Kidney (tissue), 14 donors: ENCODE measurements around the gene STK32B. TPM values are rescaled to one million over a fixed set of nuclear protein-coding genes. Genes with fewer than 3 reads are reported as not detected.

ENCODE experiments used
- DNase-seq, 5 donors: peaks; one replicate each; pipeline ENCODE4 v3.0.0-alpha.2; 2013 to 2020
- FAIRE-seq: peaks from 2 replicates; lab custom pipeline; 2012; peaks lifted over from hg19 to GRCh38; lab: Jason Lieb, UNC
- H3K27ac ChIP-seq, 2 donors: one replicate each; pipeline ENCODE4 v1.7.0; 2013; ENCODE audit warnings: low read depth in 2 of 2, low read length in 2 of 2, inconsistent platforms in 1 of 2
- H3K27me3 ChIP-seq: one replicate; pipeline ENCODE4 v1.7.1; 2013; ENCODE audit warnings: low read length, inconsistent platforms; ENCODE audit not compliant: control insufficient read depth, insufficient read depth
- H3K36me3 ChIP-seq, 3 donors: one replicate each; pipeline versions ENCODE4 v1.7.0 to v1.7.1; 2013; ENCODE audit warnings: low read length in 3 of 3, control low read depth in 1 of 3, inconsistent platforms in 1 of 3; ENCODE audit not compliant: insufficient read depth in 3 of 3, control insufficient read depth in 2 of 3
- H3K4me1 ChIP-seq, 3 donors: one replicate each; pipeline versions ENCODE4 v1.7.0 to v1.7.1; 2013; ENCODE audit warnings: low read length in 3 of 3, inconsistent platforms in 1 of 3, low read depth in 1 of 3; ENCODE audit not compliant: control insufficient read depth in 2 of 3, insufficient read depth in 2 of 3
- H3K4me3 ChIP-seq, 3 donors: one replicate each; pipeline versions ENCODE4 v1.7.0 to v1.8.1; 2013; ENCODE audit warnings: low read length in 3 of 3, control low read depth in 1 of 3, inconsistent platforms in 1 of 3
- H3K9ac ChIP-seq, 3 donors: one replicate each; pipeline versions ENCODE4 v1.7.0 to v1.7.1; 2013; ENCODE audit warnings: low read length in 3 of 3, control low read depth in 1 of 3, inconsistent platforms in 1 of 3
- H3K9me3 ChIP-seq, 3 donors: one replicate each; pipeline versions ENCODE4 v1.7.0 to v1.7.1; 2013; ENCODE audit warnings: low read length in 3 of 3, control low read depth in 1 of 3, inconsistent platforms in 1 of 3; ENCODE audit not compliant: control insufficient read depth in 2 of 3, insufficient read depth in 1 of 3
- intact Hi-C: fragments of 100-400 bp; cut with DNase I; formaldehyde crosslinking; loops from one replicate; pipeline ENCODE4 v1.11.1; 2022
- polyA plus RNA-seq: library from polyadenylated mRNA; stranded (reverse); fragments of 350-450 nt; fragmentation: Illumina TruSeq; extraction: RNeasy Lipid Tissue Mini Kit (QIAGEN cat#74804); gene quantifications from one replicate; pipeline ENCODE4 v1.2.3, GENCODE V29; 2014; ENCODE audit warnings: low read depth, low replicate concordance; ENCODE audit not compliant: insufficient read depth
- total RNA-seq: library from RNA; stranded (reverse); fragmentation: NEBNext Ultra II Directional; extraction: Animal tissue kit (Norgen Biotek cat#: 25700); gene quantifications from one replicate; pipeline ENCODE4 v1.2.1, GENCODE V29; 2021
- TF ChIP-seq, protein P1 (sequence below): IDR thresholded peaks from 3 replicates; pipeline ENCODE4 v1.5.1; 2012; ENCODE audit warnings: mild to moderate bottlenecking, moderate library complexity, borderline replicate concordance; ENCODE audit not compliant: insufficient read depth; ENCODE audit errors: extremely low read depth
- donor health status: control.
- donor health status: control.
- donor health status: control.
- donor health status: control.
- donor health status: control.
- donor health status: DM: yes; HTN: yes; CAD: no.
- donor health status: Normal renal cell carcinoma (clear cell type).

Gene STK32B
- total and polyA plus RNA-seq, 2 donors from 2014 or later, result 18.1 to 18.2 TPM

DNA sequence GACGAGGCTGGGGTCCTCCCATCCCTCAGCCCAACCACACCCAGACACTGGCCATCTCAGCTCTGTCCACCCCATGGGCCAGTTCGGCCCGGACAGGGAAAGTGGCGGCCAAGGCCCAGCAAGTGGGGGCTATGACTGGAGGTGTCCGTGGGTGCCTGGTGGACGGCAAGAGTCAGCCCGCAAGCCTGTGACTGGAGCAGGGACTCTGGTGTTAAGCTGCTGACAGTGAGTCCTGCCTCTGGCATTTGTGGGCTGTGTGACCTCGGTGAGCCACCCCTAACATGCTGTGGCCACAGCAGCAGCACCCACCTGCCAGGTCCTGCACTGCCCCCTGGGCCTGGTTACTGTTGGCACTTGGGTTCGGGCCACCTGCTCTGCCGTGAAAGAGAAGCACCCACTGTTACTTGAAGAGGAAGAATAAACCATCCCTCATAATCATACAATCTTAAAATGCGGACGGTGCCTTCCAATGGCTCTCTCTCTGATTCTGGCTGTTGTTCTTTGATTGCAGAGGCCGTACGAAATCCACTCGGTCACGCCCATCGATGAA, 405.1 kb downstream of the STK32B start:
- DNase-seq, result no peak
- intact Hi-C loops, result no loop called here
- no peak overlapping the region for H3K4me3 ChIP-seq

DNA sequence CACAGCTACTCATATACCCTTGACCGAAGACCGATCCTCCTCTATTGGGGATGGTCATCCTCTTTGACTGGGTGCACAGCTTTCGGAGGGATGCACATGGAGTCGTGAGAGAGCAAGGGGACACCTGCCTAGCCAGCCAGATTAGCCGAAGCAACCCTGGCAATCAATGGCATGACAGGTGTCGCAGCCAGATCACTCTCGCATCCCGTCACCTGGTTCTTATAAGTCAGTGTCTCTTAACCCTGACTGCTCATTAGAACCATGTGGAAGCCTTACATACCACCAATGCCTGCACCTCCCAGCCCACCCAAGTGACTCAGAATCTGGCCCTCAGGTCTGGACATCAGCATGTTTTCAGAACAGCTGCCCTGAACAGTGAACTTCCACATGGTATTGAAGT, 407.4 kb downstream of the STK32B start:
- no peaks in the 10 kb centered on the region for H3K9me3 ChIP-seq
- H3K4me3 ChIP-seq, result no peak overlapping the region
- TF ChIP-seq, protein P1, sequence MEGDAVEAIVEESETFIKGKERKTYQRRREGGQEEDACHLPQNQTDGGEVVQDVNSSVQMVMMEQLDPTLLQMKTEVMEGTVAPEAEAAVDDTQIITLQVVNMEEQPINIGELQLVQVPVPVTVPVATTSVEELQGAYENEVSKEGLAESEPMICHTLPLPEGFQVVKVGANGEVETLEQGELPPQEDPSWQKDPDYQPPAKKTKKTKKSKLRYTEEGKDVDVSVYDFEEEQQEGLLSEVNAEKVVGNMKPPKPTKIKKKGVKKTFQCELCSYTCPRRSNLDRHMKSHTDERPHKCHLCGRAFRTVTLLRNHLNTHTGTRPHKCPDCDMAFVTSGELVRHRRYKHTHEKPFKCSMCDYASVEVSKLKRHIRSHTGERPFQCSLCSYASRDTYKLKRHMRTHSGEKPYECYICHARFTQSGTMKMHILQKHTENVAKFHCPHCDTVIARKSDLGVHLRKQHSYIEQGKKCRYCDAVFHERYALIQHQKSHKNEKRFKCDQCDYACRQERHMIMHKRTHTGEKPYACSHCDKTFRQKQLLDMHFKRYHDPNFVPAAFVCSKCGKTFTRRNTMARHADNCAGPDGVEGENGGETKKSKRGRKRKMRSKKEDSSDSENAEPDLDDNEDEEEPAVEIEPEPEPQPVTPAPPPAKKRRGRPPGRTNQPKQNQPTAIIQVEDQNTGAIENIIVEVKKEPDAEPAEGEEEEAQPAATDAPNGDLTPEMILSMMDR, result no peak
- no peak overlapping the region for H3K9ac ChIP-seq
- H3K36me3 ChIP-seq, result no peaks in the 10 kb centered on the region
- FAIRE-seq (no peak), DNase-seq (no peak)
- H3K4me1 ChIP-seq, result no peaks in the 10 kb centered on the region
- H3K27ac ChIP-seq, result no peak overlapping the region
- H3K27me3 ChIP-seq, result no peaks in the 10 kb centered on the region
- intact Hi-C loops, result no loop called here

More for the DNA sequence above, 405.1 kb downstream of the STK32B start:
- TF ChIP-seq, protein P1, result no peak
- no peaks in the 10 kb centered on the region for H3K36me3 ChIP-seq
- H3K27me3 ChIP-seq, result no peaks in the 10 kb centered on the region
- no peak overlapping the region for H3K9ac ChIP-seq
- no peaks in the 10 kb centered on the region for H3K4me1 ChIP-seq
- H3K27ac ChIP-seq, result no peak overlapping the region
- no peaks in the 10 kb centered on the region for H3K9me3 ChIP-seq
- FAIRE-seq, result no peak

DNA sequence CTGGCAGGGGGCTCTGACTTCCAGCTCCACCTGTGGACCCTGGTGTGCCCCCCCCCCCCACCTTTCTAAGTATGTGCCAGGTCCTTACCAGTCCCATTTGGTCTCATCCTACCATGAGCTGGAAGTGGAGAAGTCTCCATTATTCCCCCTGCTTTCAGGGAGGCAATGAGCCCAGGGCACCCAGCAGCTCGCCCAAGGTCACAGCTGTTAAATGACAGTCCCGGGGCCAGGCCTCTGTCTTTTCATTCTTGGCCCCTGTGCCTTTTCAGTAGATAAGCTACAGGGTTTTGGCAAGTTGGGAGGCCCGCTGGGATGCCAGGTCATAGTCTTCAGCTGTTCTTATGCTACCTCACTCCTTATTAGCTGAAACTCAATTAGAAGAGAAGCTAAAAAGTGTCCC, 408.0 kb downstream of the STK32B start:
- intact Hi-C loops, result no loop called here
- Histone ChIP-seq H3K27ac (no peak overlapping the region), H3K9ac (no peak overlapping the region), H3K36me3 (no peaks in the 10 kb centered on the region), H3K4me1 (no peaks in the 10 kb centered on the region), H3K9me3 (no peaks in the 10 kb centered on the region), H3K27me3 (no peaks in the 10 kb centered on the region), H3K4me3 (no peak overlapping the region)
- FAIRE-seq, result no peak
- TF ChIP-seq, protein P1, result no peak
- no peak for DNase-seq
